Testis (tissue), 3 donors: Measurements from ENCODE around the gene CSRP1. TPM values are rescaled to one million over a fixed set of nuclear protein-coding genes. Genes with fewer than 3 reads are reported as not detected.

Source experiments
- DNase-seq: peaks from one replicate; pipeline ENCODE4 v3.0.0-alpha.2; 2019
- H3K27ac ChIP-seq, 2 donors: fragments of 200-600 bp; sonication (generic); one replicate each; pipeline ENCODE4 v1.5.1; 2019
- H3K27me3 ChIP-seq: fragments of 200-600 bp; sonication (generic); one replicate; pipeline ENCODE4 v1.5.1; 2019
- H3K36me3 ChIP-seq: fragments of 200-600 bp; sonication (generic); one replicate; pipeline ENCODE4 v1.5.1; 2017; ENCODE audit warnings: low read depth; ENCODE audit errors: missing control alignments
- H3K4me1 ChIP-seq: fragments of 200-600 bp; sonication (generic); one replicate; pipeline ENCODE4 v1.5.1; 2019
- H3K4me3 ChIP-seq, 2 donors: fragments of 200-600 bp; sonication (generic); one replicate each; pipeline ENCODE4 v1.5.1; 2017 to 2019
- H3K9me3 ChIP-seq: fragments of 200-600 bp; sonication (generic); one replicate; pipeline ENCODE4 v1.5.1; 2017
- CTCF ChIP-seq, 3 experiments: fragments of 450-650 bp in 2 of 3; fragments of 200-600 bp in 1 of 3; sonication (generic) in 1 of 3; IDR thresholded peaks; one replicate each; pipeline ENCODE4 v1.5.1; 2016 to 2019; ENCODE audit warnings: antibody characterized with exemption in 3 of 3, mild to moderate bottlenecking in 2 of 3, moderate library complexity in 1 of 3
- POLR2A ChIP-seq: fragments of 450-650 bp; IDR thresholded peaks from one replicate; pipeline ENCODE4 v1.6.1; 2017; ENCODE audit warnings: antibody characterized with exemption, mild to moderate bottlenecking, moderate library complexity
- WGBS, 2 donors: methylation state at CpG; one replicate each; pipeline ENCODE4 v1.1.5; 2018; 5-methylcytosine and 5-hydroxymethylcytosine counted together
- intact Hi-C: fragments of 100-400 bp; cut with DNase I; formaldehyde crosslinking; loops from one replicate; pipeline ENCODE4 v1.15.1; 2023; ENCODE audit warnings: low total_unique reads
- polyA plus RNA-seq: library from polyadenylated mRNA; stranded (reverse); fragments of 350-450 nt; fragmentation: Illumina TruSeq; extraction: RNeasy Lipid Tissue Mini Kit (QIAGEN cat#74804); gene quantifications from one replicate; pipeline ENCODE4 v1.2.3, GENCODE V29; 2014; ENCODE audit warnings: low read depth, low replicate concordance; ENCODE audit not compliant: insufficient read depth
- total RNA-seq, 2 donors: library from RNA; depleted of rRNA; stranded (reverse); fragments of >200 nt; gene quantifications; one replicate each; pipeline ENCODE4 v1.2.3, GENCODE V29; 2016

The CSRP1 gene
- total and polyA plus RNA-seq, 3 donors from 2014 or later: 103 to 217 (median 123) TPM

DNA sequence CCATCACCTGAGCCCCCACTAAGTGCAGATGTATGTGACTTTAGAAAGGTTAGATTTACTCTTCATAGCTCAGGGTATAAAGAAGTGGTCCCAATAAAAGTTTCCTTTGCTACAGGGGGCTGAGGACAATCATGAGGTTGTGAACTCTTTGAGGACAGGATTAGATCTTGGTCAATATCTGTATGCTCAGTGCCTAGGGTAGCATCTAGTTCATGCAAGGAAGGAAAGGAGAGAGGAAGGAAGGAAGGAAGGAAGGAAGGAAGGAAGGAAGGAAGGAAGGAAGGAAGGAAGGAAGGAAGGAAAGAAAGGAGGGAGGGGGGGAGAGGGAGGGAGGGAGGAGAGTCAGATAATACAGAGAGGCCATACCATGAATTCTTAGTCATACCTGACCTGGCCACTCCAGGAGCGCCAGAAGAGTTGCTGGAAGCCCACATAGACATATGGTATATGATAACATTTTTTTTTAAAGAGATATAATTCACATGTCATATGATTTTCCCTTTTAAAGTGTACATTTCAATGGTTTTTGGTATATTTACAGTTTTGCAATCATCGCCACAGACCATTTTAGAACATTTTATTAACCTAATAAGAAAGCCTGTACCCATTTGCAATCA, 9.7 kb upstream of the CSRP1 start:
- H3K27ac ChIP-seq: no peak overlapping the region
- intact Hi-C loops: no loop called here
- H3K36me3 ChIP-seq: no peaks in the 10 kb centered on the region
- peaks cover 20% of the 10 kb centered on the region for H3K4me1 ChIP-seq
- WGBS, 2 donors: 97% methylated on average over 2 of the region's 2 CpGs
- H3K27me3 ChIP-seq: no peaks in the 10 kb centered on the region
- DNase-seq: no peak
- H3K9me3 ChIP-seq: no peaks in the 10 kb centered on the region
- H3K4me3 ChIP-seq: no peak overlapping the region
- TF ChIP-seq POLR2A (no peak), CTCF (IDR thresholded peaks at IDR 0.05) (no peak)

GRCh38 chr1:201515895-201516294, 9.0 kb upstream of the CSRP1 start:
- Histone ChIP-seq H3K4me1 (peaks cover 20% of the 10 kb centered on the region), H3K27me3 (no peaks in the 10 kb centered on the region), H3K36me3 (no peaks in the 10 kb centered on the region), H3K4me3 (no peak overlapping the region), H3K27ac (no peak overlapping the region), H3K9me3 (no peaks in the 10 kb centered on the region)
- intact Hi-C loops: no loop called here
- TF ChIP-seq POLR2A: no peak
- TF ChIP-seq CTCF (IDR thresholded peaks at IDR 0.05): no peak
- no peak for DNase-seq
- WGBS, 2 donors: 93 to 100% methylated on average over 1 of the region's 1 CpG

DNA sequence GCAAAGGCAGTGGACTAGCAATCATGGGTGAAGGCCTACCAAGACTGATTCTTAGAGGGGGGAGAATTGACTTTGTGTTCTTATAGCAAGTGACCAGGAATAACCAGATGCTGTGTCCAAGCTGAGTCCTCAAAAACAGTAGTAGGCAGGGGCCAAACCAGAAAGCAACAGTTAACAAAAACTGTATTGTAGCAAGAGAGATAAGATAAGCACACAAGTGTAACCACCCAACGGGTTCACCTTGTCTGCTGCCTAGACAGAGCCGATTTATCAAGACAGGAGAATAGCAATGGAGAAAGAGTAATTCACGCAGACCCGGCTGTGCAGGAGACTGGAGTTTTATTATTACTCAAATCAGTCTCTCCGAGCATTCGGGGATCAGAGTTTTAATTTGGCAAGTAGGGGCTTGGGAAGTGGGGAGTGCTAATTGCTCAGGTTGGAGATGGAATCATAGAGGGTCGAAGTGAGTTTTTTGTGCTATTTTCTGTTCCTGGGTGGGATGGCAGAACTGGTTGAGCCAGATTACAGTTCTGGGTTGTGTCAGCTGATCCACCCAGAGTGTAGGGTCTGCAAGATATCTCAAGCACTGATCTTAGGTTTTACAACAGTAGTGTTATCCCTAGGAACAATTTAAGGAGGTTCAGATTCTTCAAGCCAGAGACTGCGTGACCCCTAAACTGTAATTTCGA, 8.3 kb upstream of the CSRP1 start:
- 70 to 73% methylated on average over 9 of the region's 9 CpGs for WGBS, 2 donors
- no peaks in the 10 kb centered on the region for H3K36me3 ChIP-seq
- H3K4me1 ChIP-seq: peaks cover 20% of the 10 kb centered on the region
- DNase-seq: no peak
- H3K27me3 ChIP-seq: no peaks in the 10 kb centered on the region
- no peaks in the 10 kb centered on the region for H3K9me3 ChIP-seq
- TF ChIP-seq POLR2A: no peak
- TF ChIP-seq CTCF (IDR thresholded peaks at IDR 0.05): no peak
- no peak overlapping the region for H3K4me3 ChIP-seq
- H3K27ac ChIP-seq: no peak overlapping the region
- intact Hi-C loops: no loop called here

GRCh38 chr1:201514466-201514865, 7.5 kb upstream of the CSRP1 start:
- H3K27me3 ChIP-seq: no peaks in the 10 kb centered on the region
- DNase-seq: no peak

More at GRCh38 chr1:201514466-201514865, 7.5 kb upstream of the CSRP1 start:
- TF ChIP-seq POLR2A (no peak), CTCF (IDR thresholded peaks at IDR 0.05) (no peak)
- no peak overlapping the region for H3K27ac ChIP-seq
- no peak overlapping the region for H3K4me3 ChIP-seq
- intact Hi-C loops: no loop called here
- H3K4me1 ChIP-seq: peaks cover 20% of the 10 kb centered on the region
- 94 to 97% methylated on average over 2 of the region's 2 CpGs for WGBS, 2 donors
- H3K9me3 ChIP-seq: no peaks in the 10 kb centered on the region
- H3K36me3 ChIP-seq: no peaks in the 10 kb centered on the region
